Brain microvascular endothelial cell (primary cell): Measurements from ENCODE around the gene RAPGEF2.
"Not testable (repeated sequence)": the region's sequence is repeated elsewhere in the genome, so short reads cannot be mapped to it uniquely, and the experiment has no call there.

Source experiments
- DNase-seq: peaks from one replicate; pipeline ENCODE4 v3.0.0-alpha.2; 2020
- H3K27ac ChIP-seq: fragments of 250-450 bp; sonication (Bioruptor Pico); 2 replicates; pipeline ENCODE4 v1.5.1; 2020; ENCODE audit warnings: mild to moderate bottlenecking, moderate library complexity
- H3K27me3 ChIP-seq: fragments of 250-450 bp; sonication (Bioruptor Pico); replicated peaks from 2 replicates; pipeline ENCODE4 v1.5.1; 2020; ENCODE audit warnings: mild to moderate bottlenecking
- H3K36me3 ChIP-seq: fragments of 250-450 bp; sonication (Bioruptor Pico); replicated peaks from 2 replicates; pipeline ENCODE4 v1.5.1; 2020; ENCODE audit warnings: mild to moderate bottlenecking
- H3K4me3 ChIP-seq: 2 replicates; pipeline ENCODE4 v1.5.1; 2011; ENCODE audit warnings: low read depth, mild to moderate bottlenecking, control low read depth, low read length, moderate library complexity
- CTCF ChIP-seq: IDR thresholded peaks from 2 replicates; pipeline ENCODE4 v1.5.1; 2011; ENCODE audit warnings: low read depth, mild to moderate bottlenecking, moderate library complexity, low read length, control low read depth, inconsistent platforms; ENCODE audit errors: missing control alignments
- in situ Hi-C: cut with HindIII; loops from 2 replicates; pipeline ENCODE4 v1.10.0; 2017; ENCODE audit warnings: low sequenced_read_pairs, low pct_ligation_motif_present

RAPGEF2 gene

GRCh38 chr4:159153669-159154068 is 50.8 kb downstream of the RAPGEF2 start:
- no peak for TF ChIP-seq CTCF
- in situ Hi-C loops = no loop called here
- H3K4me3 ChIP-seq = no peak overlapping the region
- no peak for DNase-seq
- H3K27ac ChIP-seq = no peak overlapping the region
- no peaks in the 10 kb centered on the region for H3K36me3 ChIP-seq
- no peaks in the 10 kb centered on the region for H3K27me3 ChIP-seq

- H3K27ac ChIP-seq = no peak overlapping the region
- no peaks in the 10 kb centered on the region for H3K27me3 ChIP-seq
- in situ Hi-C loops = no loop called here
- no peak for TF ChIP-seq CTCF
- no peaks in the 10 kb centered on the region for H3K36me3 ChIP-seq
- H3K4me3 ChIP-seq = no peak overlapping the region
- DNase-seq = no peak
Measured at GRCh38 chr4:159155119-159155518, 52.2 kb downstream of the RAPGEF2 start.

DNA sequence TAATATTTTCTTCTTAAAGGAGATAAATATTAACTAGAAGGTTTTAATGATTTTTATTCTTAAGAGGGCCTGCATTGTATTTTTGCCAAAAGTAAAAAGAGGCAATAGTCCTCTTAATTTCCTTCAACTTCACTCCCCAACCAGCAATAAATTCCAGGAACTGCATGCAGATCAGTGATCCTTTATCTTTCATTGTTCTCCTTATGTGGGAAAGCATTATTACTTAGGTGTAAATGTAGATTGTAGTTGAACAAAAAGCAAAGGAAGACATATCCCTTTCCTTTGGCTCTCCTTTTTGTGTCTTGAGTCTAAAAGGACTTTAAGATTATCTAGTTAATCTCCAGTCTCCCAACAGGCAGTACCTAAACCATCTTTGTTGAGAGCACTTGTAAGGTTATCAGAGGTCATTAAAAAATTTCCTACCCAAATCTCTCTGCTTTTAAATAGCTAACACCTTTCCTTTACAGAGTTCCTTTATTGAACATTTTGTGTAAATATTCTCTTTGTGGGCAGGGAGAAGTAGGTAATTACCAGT is 55.3 kb downstream of the RAPGEF2 start:
- no peaks in the 10 kb centered on the region for H3K36me3 ChIP-seq
- no peak overlapping the region for H3K27ac ChIP-seq
- no peak for TF ChIP-seq CTCF
- DNase-seq = no peak
- no peaks in the 10 kb centered on the region for H3K27me3 ChIP-seq
- no peak overlapping the region for H3K4me3 ChIP-seq
- in situ Hi-C loops = no loop called here

DNA sequence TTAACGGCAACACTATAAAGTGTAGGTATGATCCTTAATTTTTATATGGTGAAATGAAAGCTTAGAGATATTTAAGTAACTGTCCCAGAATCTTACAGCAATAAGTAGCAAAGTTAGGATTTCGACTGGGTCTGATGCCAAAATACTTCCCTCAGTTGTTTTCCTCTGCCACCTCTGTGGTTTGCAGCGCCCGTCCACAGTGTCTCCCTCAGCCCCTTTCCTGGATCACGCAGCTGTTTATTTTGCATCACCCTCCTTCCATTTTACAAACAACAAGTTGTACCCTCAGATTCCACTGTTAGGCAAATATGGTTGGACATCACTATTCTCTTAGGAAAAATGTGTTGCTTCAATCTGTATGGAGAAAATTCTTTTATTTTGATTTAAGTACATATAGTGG is 56.1 kb downstream of the RAPGEF2 start:
- no peak for TF ChIP-seq CTCF
- in situ Hi-C loops = no loop called here
- Histone ChIP-seq H3K27me3 (no peaks in the 10 kb centered on the region), H3K27ac (no peak overlapping the region), H3K4me3 (no peak overlapping the region), H3K36me3 (no peaks in the 10 kb centered on the region)
- no peak for DNase-seq

GRCh38 chr4:159159611-159160010 is 56.7 kb downstream of the RAPGEF2 start:
- no peak overlapping the region for H3K27ac ChIP-seq
- in situ Hi-C loops = no loop called here
- H3K36me3 ChIP-seq = no peaks in the 10 kb centered on the region
- no peak for DNase-seq
- H3K27me3 ChIP-seq = no peaks in the 10 kb centered on the region
- no peak for TF ChIP-seq CTCF
- no peak overlapping the region for H3K4me3 ChIP-seq

- no peak for DNase-seq
- in situ Hi-C loops = no loop called here
- H3K36me3 ChIP-seq = no peaks in the 10 kb centered on the region
- no peaks in the 10 kb centered on the region for H3K27me3 ChIP-seq
- H3K27ac ChIP-seq = no peak overlapping the region
- H3K4me3 ChIP-seq = no peak overlapping the region
- TF ChIP-seq CTCF = no peak
Measured at GRCh38 chr4:159160242-159160641, 57.4 kb downstream of the RAPGEF2 start.

- H3K36me3 ChIP-seq, H3K27ac ChIP-seq, H3K4me3 ChIP-seq, H3K27me3 ChIP-seq, DNase-seq, in situ Hi-C loops: not testable (repeated sequence)
Measured at GRCh38 chr4:159161436-159161835, 58.6 kb downstream of the RAPGEF2 start.
